Limb (tissue), 2 donors: ENCODE measurements around the gene KLHL41.
A peak's percentile ranks its signal among the peaks of the same experiment; 100 is the strongest.
"Not testable (repeated sequence)": the region's sequence is repeated elsewhere in the genome, so short reads cannot be mapped to it uniquely, and the experiment has no call there.

ENCODE experiments used
- DNase-seq, 2 donors: peaks; one replicate each; pipeline ENCODE4 v3.0.0-alpha.2; 2016; ENCODE audit errors: extremely low spot score in 2 of 2

KLHL41 gene

DNA sequence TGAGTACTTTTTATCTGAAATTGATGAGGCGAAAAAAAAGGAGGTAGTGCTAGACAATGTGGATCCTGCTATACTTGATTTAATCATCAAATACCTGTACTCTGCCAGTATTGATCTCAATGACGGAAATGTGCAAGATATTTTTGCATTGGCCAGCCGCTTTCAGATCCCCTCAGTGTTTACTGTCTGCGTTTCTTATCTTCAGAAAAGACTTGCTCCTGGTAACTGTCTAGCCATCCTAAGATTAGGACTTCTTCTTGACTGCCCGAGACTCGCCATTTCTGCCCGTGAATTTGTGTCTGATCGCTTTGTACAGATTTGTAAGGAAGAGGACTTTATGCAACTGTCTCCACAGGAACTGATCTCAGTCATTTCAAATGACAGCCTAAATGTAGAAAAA, 453 bp downstream of the KLHL41 start:
- no peak for DNase-seq

DNA sequence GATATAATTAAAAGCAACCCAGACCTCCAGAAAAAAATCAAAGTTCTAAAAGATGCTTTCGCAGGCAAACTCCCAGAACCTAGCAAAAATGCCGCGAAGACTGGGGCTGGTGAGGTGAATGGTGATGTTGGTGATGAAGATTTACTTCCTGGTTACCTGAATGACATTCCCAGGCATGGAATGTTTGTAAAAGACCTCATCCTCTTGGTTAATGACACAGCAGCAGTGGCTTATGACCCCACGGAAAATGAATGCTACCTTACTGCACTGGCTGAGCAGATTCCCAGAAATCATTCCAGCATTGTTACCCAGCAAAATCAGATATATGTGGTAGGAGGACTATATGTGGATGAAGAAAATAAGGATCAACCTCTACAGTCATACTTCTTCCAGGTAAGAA, 994 bp downstream of the KLHL41 start:
- no peak for DNase-seq

DNA sequence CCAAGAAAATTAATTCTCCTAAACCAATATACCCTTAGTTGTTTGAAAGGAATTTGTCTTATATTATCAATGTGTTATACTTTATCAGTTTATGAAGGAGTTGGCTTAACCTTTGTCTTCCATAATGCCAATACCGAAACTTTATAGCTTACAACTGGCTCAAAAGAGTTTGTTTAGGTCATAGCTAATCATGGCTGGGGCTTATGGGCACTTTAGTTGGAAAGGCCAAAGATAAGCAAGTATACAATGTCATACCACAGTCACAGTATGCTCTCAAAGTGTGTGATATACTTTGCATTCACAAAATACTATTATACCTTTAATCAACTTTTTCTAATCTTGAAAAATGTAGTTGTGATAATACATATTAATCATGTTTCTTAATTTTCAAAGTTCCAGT, 2.3 kb downstream of the KLHL41 start:
- no peak for DNase-seq

DNA sequence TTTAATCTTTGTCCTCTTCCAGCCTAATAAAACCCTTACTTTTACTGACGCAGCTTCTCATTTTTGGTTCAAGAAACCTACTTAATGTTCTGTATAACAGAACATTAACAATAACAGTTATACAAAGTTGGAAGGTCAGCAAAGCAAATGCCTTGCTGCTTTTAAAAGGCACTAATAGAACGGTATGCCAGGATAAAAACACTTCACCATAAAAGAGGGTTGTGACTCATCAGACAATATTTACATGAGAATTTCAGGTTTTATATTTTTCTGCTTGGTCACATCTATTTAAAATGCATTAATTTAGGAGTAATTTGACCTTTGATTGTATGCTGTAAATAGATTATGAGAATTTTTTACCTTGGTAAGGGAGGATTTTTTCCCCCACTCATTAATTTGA, 3.0 kb downstream of the KLHL41 start:
- no peak for DNase-seq

DNA sequence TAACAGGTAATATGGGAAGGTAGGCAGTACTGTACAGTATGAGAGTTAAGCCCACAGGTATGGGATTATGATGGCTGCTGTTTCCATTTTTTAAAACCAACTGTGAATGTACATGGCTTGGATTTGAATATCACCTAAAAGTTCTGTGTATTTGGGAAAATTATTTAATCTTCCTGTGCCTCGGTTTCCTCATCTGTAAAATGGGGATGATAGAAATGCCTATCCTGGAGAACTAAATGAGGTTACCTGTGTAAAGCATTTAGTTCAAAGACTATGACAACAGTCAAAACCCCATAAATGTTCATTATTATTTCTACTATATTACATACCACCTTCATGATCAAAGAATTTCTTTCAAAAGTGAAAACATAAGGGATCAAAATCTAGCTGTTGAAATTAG, 3.6 kb downstream of the KLHL41 start:
- DNase-seq: no peak

DNA sequence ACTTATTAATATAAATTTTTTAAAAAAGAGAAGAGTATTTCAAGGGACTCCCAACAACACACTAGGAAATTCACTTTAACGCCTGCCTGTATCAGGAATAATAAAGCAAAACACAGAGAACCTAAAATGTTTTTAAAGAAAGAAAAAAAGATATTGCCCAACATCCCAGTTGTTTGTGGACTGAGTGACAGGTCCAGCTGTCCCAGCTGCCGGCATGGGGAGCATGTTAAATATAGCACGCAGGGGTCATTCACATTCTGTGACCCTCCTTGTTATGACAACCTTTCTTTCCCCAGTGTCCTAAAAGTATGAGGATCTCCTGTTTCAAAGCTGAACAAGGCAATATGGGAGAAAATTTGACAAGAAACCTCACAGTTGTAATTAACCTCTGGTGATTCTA, 4.4 kb downstream of the KLHL41 start:
- peak; percentile 32 to 42 for DNase-seq

DNA sequence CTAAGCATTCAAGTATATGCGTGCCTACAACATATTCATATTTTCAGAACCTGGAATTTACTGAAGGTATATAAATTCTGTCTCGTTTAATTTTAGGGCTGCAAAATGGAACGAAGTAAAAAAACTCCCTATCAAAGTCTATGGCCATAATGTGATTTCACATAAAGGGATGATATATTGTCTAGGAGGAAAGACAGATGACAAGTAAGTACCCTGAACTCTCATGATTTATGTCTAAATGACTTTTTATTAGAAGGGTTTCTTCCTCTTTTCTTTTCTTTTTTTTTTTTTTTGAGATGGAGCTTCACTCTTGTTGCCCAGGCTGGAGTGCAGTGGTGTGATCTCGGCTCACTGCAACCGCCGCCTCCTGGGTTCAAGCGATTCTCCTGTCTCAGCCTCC, 5.3 kb downstream of the KLHL41 start:
- DNase-seq: not testable (repeated sequence)

DNA sequence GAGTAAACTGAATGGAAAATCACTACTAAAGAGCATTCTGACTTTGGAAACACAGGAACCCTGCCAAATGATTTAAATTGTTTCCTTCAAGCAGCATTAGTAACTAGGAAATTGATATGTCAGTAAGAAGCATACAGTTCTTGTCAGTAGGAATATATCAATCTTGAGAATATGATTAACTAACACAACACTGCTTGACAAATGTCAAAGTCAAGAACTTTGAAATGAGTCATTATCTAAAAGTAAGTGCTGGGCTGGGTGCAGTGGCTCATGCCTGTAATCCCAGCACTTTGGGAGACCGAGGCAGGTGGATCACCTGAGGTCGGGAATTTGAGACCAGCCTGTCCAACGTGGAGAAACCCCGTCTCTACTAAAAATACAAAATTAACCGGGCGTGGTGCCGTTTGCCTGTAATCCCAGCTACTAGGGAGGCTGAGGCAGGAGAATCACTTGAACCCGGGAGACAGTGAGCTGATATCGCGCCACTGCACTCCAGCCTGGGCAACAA, 7.0 kb downstream of the KLHL41 start:
- DNase-seq: not testable (repeated sequence)

DNA sequence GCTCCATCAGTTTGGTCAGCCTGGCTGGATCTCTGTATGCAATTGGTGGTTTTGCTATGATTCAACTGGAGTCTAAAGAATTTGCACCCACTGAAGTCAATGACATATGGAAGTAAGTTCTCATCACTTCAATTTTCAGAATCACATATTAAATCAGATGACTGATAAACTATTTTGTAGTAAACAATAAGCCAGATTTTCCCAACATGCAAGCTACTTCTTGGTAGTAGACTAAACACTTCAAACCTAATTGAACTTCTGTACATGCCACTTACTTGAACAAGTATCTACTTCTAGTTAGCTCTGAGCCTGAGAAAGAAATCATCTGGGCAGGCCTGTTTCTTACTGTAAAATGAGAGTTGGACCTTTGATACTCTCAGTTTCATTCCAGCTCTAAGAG, 11.4 kb downstream of the KLHL41 start:
- no peak for DNase-seq

DNA sequence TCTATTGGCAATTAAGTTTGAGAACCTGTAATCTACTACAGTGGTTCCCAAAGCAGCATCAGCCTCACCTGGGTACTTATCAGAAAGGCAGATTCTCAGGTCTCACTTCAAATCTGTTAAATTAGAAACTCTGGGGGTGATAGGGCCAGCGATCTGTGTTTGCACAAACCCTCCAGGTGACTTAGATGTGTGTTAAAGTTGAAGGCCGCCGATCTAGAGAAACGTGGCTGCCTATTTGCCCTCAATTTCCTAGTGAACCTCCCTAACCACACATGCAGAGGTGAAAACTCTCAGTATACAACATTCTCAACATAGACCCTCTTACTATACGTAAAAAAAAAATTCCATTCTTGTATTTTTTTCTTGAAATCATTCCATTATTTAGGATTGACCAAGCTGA, 14.2 kb downstream of the KLHL41 start:
- DNase-seq: no peak

DNA sequence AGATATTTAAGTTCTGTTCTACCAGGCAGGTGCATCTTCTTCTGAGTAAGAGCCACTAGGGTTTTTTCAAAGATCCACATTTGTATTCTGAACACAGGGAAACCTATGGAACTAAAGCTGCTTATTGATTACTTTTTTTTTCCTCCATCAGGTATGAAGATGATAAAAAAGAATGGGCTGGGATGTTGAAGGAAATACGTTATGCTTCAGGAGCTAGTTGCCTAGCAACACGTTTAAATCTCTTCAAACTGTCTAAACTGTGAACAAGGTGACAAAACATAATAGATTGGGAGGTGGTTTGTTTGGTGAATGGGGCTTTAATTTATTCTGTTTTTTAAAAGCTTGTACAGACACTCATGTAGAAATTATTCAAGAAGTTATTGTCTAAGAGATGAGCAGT, 15.9 kb downstream of the KLHL41 start:
- DNase-seq: no peak

DNA sequence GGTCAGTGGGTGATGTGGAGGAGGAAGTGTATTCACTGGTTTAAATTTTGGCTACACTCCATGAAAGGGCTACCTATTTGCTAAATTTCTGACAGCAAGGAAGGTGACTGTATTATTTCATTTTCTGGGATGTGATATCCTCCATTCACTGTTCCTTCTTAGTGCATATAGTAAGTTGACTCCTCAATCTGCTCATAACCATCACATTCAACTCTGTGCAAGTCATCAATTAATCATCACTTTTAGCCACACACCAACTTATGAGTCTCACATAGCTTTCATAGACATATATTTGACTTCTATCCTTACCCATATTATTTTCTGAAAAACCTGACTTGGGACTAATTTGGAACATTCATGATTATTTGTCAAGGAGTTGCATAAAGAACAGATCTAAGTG, 16.9 kb downstream of the KLHL41 start:
- DNase-seq: no peak

DNA sequence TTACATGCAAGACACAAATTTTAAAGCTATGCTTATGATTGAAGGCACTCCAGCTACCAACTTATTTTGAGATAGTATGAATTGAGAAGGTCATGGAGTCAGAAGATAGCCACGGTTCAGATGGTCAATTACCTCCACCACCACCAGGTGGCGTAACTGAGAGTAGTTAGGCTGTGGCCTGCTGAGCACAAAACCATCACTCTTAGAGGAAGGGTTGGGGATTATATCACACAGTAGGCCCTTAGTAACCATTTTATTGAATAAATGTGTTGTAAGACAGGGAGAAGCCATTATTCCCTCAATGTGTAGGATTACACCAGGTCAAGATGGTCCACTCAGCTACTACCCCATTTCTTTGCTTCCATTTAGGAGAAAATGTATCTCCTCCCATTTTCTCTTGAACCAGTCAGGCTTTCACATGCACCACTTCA, 18.8 kb downstream of the KLHL41 start:
- DNase-seq: peak; percentile 42 to 72

DNA sequence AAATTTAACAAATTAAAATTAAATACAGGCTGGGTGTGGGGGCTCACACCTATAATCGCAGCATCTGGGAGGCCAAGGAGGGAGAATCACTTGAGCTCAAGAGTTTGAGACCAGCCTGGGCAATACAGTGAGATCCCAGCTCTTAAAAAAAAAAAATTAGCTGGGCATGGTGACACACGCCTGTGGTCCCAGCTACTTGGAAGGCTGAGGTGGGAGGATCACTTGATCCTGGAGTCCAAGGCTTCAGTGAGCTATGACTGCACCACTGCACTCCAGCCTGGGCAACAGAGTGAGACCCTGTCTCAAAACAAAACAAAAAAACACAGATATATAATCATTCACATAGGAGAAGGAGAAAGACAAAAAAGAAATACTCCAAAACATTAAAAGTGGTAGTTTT, 30.0 kb downstream of the KLHL41 start:
- not testable (repeated sequence) for DNase-seq

DNA sequence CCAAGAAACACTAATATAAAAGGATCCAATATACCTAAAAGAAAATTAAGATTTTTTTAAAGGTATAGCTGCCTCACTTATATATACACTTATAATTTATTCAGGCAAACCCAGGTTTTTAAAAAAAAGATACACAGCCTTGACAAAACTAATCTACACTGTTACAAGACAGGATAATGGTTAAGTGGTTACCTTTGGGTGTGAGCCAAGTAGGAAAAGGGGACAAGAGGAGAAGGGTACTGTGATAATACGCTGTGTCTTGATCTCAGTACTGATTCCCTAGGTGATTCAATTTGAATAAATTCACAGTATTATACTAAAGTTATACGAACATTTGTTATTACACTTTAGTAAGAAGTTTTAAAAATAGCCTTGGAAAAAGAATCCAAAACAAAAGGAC, 30.6 kb downstream of the KLHL41 start:
- DNase-seq: no peak

DNA sequence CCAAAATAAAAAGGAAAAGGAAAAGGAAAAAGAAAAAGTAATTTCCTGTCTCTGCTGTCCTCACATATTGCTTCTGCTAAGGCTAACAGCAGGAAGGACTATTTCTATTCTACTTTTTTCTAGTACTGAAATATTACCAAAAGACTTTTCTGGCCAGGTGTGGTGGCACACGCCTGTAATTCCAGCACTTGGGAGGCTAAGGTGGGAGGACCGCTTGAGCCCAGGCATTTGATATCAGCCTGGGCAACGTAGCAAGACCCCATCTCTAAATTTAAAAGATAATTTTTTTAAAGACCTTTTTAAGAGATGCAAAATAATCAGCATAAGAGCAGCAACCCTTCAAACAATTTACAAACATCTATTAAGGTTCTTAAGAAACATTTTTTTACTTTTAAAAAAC, 32.9 kb downstream of the KLHL41 start:
- DNase-seq: no peak

DNA sequence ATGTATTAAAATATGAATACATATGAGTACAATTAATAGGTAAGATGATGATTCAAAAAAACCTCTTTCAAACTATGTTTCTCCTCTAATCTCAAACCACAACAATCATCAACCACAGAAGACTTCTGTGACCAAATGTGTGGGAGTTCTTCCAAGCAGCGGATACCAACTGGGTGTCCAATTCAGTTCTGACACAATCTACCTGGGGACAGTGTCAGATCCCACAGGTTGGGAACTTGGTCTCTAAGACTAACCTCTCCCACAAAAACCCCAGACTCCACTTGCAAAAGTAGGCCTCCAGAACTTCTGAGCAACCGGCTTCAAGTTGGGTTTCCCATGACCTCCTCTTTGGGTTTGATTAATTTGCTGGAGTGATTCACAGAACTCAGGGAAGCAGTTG, 37.3 kb downstream of the KLHL41 start:
- no peak for DNase-seq

DNA sequence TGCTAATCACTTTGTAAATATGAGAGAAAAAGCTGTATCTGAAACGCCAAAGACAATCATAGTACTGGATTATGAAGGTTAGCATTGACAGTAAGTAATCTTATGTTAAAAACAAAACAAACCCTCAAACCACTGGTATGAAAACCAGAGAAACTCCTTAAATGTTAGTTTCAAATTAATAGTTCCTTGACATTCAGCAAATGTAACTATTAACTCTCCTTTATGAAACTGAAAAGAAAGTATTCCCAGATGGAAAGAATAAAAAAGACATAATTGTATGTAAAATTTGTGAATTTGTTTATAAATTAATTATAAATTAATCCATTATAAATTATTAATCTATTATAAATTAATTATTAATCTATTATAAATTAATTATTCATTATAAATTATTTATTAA, 51.9 kb downstream of the KLHL41 start:
- DNase-seq: no peak

DNA sequence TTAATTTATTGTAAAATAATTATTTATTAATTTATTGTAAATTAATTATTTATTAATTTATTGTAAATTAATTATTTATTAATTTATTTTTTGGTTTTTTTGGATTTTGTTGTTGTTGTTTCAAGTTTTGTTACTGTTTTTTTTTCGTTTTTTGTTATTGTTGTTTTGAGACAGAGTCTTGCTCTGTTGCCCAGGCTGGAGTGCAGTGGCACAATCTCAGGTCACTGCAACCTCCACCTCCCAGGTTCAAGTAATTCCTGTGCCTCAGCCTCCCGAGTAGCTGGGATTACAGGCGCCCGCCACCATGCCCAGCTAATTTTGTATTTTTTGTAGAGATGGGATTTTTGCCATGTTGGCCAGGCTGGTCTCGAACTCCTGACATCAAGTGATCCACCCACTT, 52.6 kb downstream of the KLHL41 start:
- not testable (repeated sequence) for DNase-seq

DNA sequence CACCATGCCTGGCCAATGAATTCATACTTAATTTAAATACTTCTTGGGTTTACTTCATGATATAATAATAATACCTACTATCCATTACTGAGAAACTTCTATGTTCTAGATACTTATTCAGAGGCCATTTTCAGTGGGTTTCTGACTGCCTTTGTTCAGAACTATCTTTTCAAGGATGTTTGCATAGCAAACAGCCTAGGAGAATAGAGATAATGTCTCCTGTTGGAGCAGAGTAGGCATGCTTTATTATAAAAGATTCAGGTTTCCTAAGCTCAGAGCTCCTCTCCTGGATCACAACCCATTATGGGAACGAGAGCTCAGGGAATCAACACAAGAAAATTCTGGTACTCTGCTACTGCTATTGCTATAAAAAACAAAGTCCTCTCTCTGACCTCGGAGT, 53.0 kb downstream of the KLHL41 start:
- DNase-seq: no peak

DNA sequence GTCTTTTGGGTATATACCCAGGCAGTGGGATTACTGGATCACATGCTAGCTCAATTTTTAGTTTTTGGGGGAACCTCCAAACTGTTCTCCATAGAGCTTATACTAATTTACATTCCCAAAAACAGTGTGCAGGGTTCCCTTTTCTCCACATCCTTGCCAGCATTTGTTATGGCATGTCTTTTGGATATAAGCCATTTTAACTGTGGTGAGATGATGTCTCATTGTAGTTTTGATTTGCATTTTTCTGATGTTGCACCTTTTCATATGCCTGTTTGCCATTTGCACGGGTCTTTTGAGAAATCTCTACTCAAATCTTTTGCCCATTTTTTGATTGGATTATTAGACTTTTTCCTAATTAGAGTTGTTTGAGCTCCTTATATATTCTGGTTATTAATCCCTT, 56.2 kb downstream of the KLHL41 start:
- DNase-seq: no peak

DNA sequence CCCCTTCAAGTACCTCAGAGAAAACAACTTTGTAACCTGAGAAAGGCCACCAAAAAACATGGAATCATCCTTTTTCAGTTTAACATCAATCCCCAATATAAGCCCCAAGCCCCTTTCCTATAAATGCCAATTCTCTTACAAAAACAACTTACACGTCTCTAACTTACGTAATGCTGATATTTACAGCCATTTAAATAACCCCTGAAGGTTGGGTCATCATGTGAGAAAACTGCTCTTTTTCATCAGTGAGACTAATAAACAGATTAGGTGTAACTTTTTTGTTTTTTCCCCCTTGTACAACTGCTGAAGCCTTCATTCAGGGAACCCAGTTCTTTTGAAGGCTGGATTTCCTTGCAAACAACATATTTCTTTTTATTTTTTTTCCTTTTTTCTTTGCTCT, 60.4 kb downstream of the KLHL41 start:
- DNase-seq: no peak

DNA sequence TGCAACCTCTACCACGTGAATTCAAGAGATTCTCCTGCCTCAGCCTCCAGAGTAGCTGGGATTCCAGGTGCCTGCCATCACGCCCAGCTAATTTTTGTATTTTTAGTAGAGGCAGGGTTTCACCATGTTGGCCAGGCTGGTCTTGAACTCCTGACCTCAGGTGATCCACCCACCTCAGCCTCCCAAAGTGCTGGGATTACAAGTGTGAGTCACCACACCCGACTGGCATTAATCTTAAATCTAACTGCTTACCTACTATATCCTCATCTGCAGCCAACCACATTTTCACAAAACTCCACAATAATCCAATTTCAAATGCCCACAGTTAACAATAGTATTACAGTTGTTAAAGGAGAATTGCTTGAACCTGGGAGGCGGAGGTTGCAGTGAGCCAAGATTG, 61.2 kb downstream of the KLHL41 start:
- not testable (repeated sequence) for DNase-seq

DNA sequence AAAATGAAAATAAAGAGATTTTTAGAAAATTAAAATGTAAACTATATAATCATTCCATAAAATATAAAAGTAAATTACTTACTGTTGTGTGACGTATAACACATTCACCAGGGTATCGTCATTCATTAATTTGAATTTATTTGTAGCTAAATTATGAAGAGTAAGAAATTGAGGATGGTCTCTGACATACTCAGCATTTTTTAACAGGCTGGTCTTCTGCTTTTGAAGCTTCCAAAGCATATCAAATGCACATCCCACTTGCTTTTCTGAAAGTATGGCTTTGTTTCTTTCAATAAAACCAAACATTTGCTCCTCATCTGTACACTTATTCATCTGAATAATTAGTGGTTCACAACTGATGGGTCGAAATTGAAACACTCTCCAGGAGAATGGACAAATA, 62.1 kb downstream of the KLHL41 start:
- no peak for DNase-seq
